Upper lobe of left lung (tissue), 4 donors: ENCODE measurements around the gene NT5C1A.

Experiments
- CTCF ChIP-seq, 6 experiments: fragments of 450-650 bp in 4 of 6; fragments of 200-600 bp in 2 of 6; sonication (generic) in 2 of 6; IDR thresholded peaks; one replicate each; pipeline ENCODE4 v1.5.1; 2016 to 2019; ENCODE audit warnings: antibody characterized with exemption in 6 of 6
- EP300 ChIP-seq, 4 donors: sonication (generic); formaldehyde crosslinking; IDR thresholded peaks; one replicate each; pipeline ENCODE4 v1.5.1; 2017; ENCODE audit warnings: antibody characterized with exemption in 4 of 4, control low read depth in 2 of 4

- TF ChIP-seq CTCF (IDR thresholded peaks at IDR 0.05) (no peak), EP300 (IDR thresholded peaks at IDR 0.05) (no peak)
Observed at GRCh38 chr1:39677645-39678044, 5.7 kb upstream of the NT5C1A start.
